ENCODE data around the gene PROKR1.
"Not testable (repeated sequence)": the region's sequence is repeated elsewhere in the genome, so short reads cannot be mapped to it uniquely, and the experiment has no call there.

The PROKR1 gene

GRCh38 chr2:68643011-68643873 is at the start of gene PROKR1:
PROKR1 (plus strand) TSS chr2:68643579; CDS start chr2:68645822, 2,243 bp downstream.
- CTCF ChIA-PET: interaction anchor here (1.3 kb wide), 2 partner anchors 11 to 19 kb away, joined by 3 read pairs; no protein-coding TSS in a partner anchor
- POLR2A ChIA-PET: no interaction called here
- no peak for TF ChIP-seq CTCF (IDR thresholded peaks at IDR 0.05; ENCODE audit: control extremely low read depth, extremely low read depth, low read depth, missing control alignments)
- DNase-seq (ENCODE audit: extremely low spot score): no peak

- no peak for DNase-seq (ENCODE audit: extremely low spot score)
- ChIA-PET POLR2A (no interaction called here), CTCF (interaction anchor here (1.2 to 3.7 kb wide), 9 partner anchors 8 to 331 kb away, joined by 3 to 24 read pairs (median 11); no protein-coding TSS in a partner anchor)
- TF ChIP-seq CTCF (IDR thresholded peaks at IDR 0.05; ENCODE audit: control extremely low read depth, extremely low read depth, low read depth, missing control alignments): no peak
These were observed 49.3 kb upstream of the PROKR1 start for GRCh38 chr2:68594041-68594440.

GRCh38 chr2:68594674-68595492 is 48.5 kb upstream of the PROKR1 start:
- CTCF ChIA-PET: interaction anchor here (0.6 to 3.7 kb wide), 51 partner anchors 9 to 342 kb away, joined by 3 to 24 read pairs (median 4); partner anchors contain the start of genes APLF and FBXO48
- TF ChIP-seq CTCF (IDR thresholded peaks at IDR 0.05; ENCODE audit: control extremely low read depth, extremely low read depth, low read depth, missing control alignments): peak; percentile 76
- POLR2A ChIA-PET: no interaction called here
- DNase-seq (ENCODE audit: extremely low spot score): peak; percentile 33

- POLR2A ChIA-PET; DNase-seq (ENCODE audit: extremely low spot score): not testable (repeated sequence)
- CTCF ChIA-PET: interaction anchor here (0.6 to 3.7 kb wide), 50 partner anchors 9 to 342 kb away, joined by 3 to 24 read pairs (median 4); partner anchors contain the start of genes APLF and FBXO48
These were observed 47.9 kb upstream of the PROKR1 start for GRCh38 chr2:68595493-68595785.

GRCh38 chr2:68600495-68600894 is 42.9 kb upstream of the PROKR1 start:
- DNase-seq (ENCODE audit: extremely low spot score); CTCF ChIA-PET; POLR2A ChIA-PET: not testable (repeated sequence)

GRCh38 chr2:68603059-68603458 is 40.3 kb upstream of the PROKR1 start:
- ChIA-PET CTCF (no interaction called here), POLR2A (no interaction called here)
- DNase-seq (ENCODE audit: extremely low spot score): no peak
- no peak for TF ChIP-seq CTCF (IDR thresholded peaks at IDR 0.05; ENCODE audit: control extremely low read depth, extremely low read depth, low read depth, missing control alignments)

- DNase-seq (ENCODE audit: extremely low spot score): no peak
- no peak for TF ChIP-seq CTCF (IDR thresholded peaks at IDR 0.05; ENCODE audit: control extremely low read depth, extremely low read depth, low read depth, missing control alignments)
- CTCF ChIA-PET: interaction anchor here (1.0 kb wide), 1 partner anchor 9 kb away, joined by 5 read pairs; no protein-coding TSS in a partner anchor
- POLR2A ChIA-PET: no interaction called here
These were observed 39.3 kb upstream of the PROKR1 start for GRCh38 chr2:68604077-68604476.
